Subcutaneous adipose tissue (tissue), 4 donors: ENCODE results near the gene COPS6. TPM values are rescaled to one million over a fixed set of nuclear protein-coding genes. Genes with fewer than 3 reads are reported as not detected.

Source experiments
- total RNA-seq, 4 donors: library from RNA; depleted of rRNA; stranded (reverse); fragments of >200 nt; gene quantifications; one replicate each; pipeline ENCODE4 v1.1.0, GENCODE V29; 2016
- TF ChIP-seq, protein P1 (sequence below): fragments of 450-650 bp; IDR thresholded peaks from one replicate; pipeline ENCODE4 v1.5.1; 2016; ENCODE audit warnings: low read depth, mild to moderate bottlenecking, control low read depth, antibody characterized with exemption, moderate library complexity

The COPS6 gene
- total RNA-seq, 4 donors from 2014 or later: 50.5 to 74.4 (median 57.0) TPM

GRCh38 chr7:100119072-100119969 lies 30.6 kb downstream of the COPS6 start, which contains the start of the genes CNPY4 and TAF6:
TSS of gene CNPY4 (plus strand) at chr7:100119634. CDS start at chr7:100119745, 111 bp downstream.
TSS of gene TAF6 (minus strand) at chr7:100119358. CDS start at chr7:100114209, 5,149 bp downstream.
- TF ChIP-seq, protein P1, sequence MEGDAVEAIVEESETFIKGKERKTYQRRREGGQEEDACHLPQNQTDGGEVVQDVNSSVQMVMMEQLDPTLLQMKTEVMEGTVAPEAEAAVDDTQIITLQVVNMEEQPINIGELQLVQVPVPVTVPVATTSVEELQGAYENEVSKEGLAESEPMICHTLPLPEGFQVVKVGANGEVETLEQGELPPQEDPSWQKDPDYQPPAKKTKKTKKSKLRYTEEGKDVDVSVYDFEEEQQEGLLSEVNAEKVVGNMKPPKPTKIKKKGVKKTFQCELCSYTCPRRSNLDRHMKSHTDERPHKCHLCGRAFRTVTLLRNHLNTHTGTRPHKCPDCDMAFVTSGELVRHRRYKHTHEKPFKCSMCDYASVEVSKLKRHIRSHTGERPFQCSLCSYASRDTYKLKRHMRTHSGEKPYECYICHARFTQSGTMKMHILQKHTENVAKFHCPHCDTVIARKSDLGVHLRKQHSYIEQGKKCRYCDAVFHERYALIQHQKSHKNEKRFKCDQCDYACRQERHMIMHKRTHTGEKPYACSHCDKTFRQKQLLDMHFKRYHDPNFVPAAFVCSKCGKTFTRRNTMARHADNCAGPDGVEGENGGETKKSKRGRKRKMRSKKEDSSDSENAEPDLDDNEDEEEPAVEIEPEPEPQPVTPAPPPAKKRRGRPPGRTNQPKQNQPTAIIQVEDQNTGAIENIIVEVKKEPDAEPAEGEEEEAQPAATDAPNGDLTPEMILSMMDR: no peak

GRCh38 chr7:100119970-100120732 lies 31.4 kb downstream of the COPS6 start:
- TF ChIP-seq, protein P1: no peak

DNA sequence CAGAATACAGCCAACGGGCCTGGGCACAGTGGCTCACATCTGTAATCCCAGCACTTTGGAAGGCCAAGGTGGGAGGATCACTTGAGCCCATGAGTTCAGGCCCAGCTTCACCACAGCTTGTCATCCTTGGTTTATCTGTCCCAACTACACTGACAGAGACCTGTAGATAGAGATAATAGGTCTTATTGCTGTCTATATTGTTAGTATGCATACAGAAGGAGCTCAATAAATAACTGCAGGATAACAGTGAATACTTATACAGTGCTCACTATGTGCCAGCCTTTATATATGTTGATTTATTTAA lies 31.9 kb downstream of the COPS6 start:
- TF ChIP-seq, protein P1: no peak

DNA sequence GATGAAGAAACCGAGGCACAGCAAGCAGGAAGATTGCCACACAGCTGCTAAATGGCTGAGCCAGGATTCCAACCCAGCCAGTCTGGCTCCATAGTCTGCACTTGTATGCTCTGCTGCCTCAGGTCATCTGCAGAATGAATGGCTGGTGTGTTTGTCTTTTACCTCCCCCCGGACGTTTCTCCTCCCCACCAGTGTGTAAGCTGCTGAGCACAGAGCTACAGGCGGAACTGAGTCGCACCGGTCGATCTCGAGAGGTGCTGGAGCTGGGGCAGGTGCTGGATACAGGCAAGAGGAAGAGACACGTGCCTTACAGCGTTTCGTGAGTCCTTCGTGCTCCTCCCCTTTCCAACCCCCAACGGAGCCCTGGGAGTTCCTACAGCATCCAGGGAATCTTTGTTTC lies 33.3 kb downstream of the COPS6 start:
- TF ChIP-seq, protein P1: no peak

GRCh38 chr7:100122568-100122967 lies 33.8 kb downstream of the COPS6 start:
- TF ChIP-seq, protein P1: no peak

DNA sequence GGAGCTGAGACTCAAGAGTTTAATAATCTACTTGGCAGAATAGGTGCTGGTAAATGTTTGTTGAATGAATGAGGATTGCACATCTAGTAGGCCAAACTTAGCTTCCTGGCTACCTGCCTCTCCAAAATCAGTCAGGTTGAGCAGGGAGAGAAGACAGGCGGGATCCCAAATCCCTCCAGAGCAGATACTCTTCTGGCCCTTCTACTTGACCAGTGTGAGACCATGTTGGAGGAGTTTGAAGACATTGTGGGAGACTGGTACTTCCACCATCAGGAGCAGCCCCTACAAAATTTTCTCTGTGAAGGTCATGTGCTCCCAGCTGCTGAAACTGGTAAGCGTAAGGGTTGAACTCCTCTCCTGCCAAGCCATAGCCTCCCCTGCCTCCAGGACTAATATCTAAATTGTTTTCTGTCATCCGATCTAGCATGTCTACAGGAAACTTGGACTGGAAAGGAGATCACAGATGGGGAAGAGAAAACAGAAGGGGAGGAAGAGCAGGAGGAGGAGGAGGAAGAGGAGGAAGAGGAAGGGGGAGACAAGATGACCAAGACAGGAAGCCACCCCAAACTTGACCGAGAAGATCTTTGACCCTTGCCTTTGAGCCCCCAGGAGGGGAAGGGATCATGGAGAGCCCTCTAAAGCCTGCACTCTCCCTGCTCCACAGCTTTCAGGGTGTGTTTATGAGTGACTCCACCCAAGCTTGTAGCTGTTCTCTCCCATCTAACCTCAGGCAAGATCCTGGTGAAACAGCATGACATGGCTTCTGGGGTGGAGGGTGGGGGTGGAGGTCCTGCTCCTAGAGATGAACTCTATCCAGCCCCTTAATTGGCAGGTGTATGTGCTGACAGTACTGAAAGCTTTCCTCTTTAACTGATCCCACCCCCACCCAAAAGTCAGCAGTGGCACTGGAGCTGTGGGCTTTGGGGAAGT lies 35.8 kb downstream of the COPS6 start:
- TF ChIP-seq, protein P1: no peak
